A549 treated with Mapracorat at 1 μM for 4 hours (cell line): ENCODE measurements around the gene UBE2E3. TPM values are rescaled to one million over a fixed set of nuclear protein-coding genes. Genes with fewer than 3 reads are reported as not detected.

Source experiments
- total RNA-seq: library from RNA; stranded (reverse); fragments of 200-300 nt; extraction: Qiagen RNA extraction; gene quantifications from 5 replicates; pipeline ENCODE4 v1.2.3, GENCODE V29; 2022

The UBE2E3 gene
- total RNA-seq = 67.4 to 80.8 TPM (median 72.6 TPM) in 5 replicates

GRCh38 chr2:180980106-180980942 lies at the start of gene UBE2E3:
TSS of gene UBE2E3 (plus strand) at chr2:180980605. CDS start at chr2:180982043, 1,438 bp downstream.

